SH-SY5Y (cell line): Measurements from ENCODE around the gene PAX7.

Source experiments
- GATA2 ChIP-seq: IDR thresholded peaks from 2 replicates; pipeline ENCODE4 v1.6.1; 2011; ENCODE audit warnings: mild to moderate bottlenecking, low read depth, low read length
- GATA3 ChIP-seq: IDR thresholded peaks from 2 replicates; pipeline ENCODE4 v1.6.1; 2011; ENCODE audit warnings: low read depth, mild to moderate bottlenecking, low read length, moderate library complexity

DNA sequence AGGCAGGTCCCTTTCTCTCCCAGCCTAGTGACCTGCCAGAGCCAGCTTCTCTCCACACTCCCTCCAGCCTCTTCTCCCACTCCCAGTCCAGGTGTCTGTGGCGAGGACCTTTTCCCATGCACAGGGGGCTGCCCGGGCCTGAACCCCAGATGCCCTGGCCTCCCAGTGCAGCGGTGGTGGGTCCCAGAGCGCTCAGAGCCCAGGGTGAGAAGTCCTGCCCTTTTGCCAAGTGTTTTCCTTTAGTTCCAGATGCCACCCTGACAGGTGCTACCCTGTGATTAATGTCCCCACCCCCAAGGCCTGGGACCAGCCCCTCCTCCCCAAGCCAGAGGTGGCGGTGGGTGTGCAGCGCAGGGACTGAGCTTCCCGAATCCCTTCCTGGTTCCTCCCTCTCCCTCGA is 90.4 kb downstream of the PAX7 start:
- no peak for TF ChIP-seq GATA3
- no peak for TF ChIP-seq GATA2
